ENCODE results near the gene TRPV4.
A peak's percentile ranks its signal among the peaks of the same experiment; 100 is the strongest.
"Not testable (repeated sequence)": the region's sequence is repeated elsewhere in the genome, so short reads cannot be mapped to it uniquely, and the experiment has no call there.

Gene TRPV4

GRCh38 chr12:109833307-109834189 lies at the start of gene TRPV4:
Gene TRPV4, minus strand, starts transcription at chr12:109833398. Its CDS starts 18,602 bp downstream, at chr12:109814796.
- no peak for DNase-seq (ENCODE audit: low spot score)

GRCh38 chr12:109881752-109882151 lies 48.6 kb upstream of the TRPV4 start:
- no peak for DNase-seq (ENCODE audit: low spot score)

GRCh38 chr12:109880938-109881337 lies 47.7 kb upstream of the TRPV4 start:
- no peak for DNase-seq (ENCODE audit: low spot score)

- peak; percentile 89 for DNase-seq (ENCODE audit: low spot score)
Measured at GRCh38 chr12:109880043-109880931, 47.1 kb upstream of the TRPV4 start, which contains the start of gene GLTP. Gene GLTP, minus strand, starts transcription at chr12:109880541. Its CDS starts 167 bp downstream, at chr12:109880374.

DNA sequence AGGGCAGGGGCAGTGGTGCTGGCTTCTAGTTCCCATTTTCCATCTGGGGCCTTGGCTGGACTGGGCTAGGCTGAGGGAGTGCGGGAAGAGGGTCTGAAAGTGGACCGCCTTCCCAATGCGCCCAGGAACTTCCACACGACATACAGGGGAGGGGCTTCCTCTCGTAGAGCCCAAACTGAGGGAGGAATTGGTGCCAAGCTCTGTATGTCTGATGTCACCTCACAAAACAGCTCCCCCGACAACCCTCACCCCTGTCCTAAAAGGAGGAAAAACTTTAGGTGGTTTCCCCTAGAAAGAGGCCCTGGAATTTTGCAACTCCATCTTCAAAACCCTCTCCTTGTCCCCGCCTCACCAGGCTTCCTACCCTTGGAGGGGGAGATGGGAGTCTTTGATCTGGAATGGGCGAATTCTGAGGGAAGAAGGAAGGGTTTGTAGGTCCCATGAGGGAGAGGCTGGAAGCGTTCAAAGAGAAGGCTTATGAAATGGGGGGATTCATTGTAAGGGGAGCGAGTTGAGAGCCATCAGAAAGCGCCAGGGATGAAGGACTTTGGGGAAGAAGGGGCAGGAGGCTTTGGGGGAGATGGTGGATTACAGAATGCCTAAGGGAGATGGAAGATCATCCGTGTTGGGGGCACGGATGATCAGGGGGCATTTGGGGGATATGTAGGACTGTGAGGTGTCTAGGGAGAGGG lies 46.3 kb upstream of the TRPV4 start:
- DNase-seq (ENCODE audit: low spot score): peak; percentile 58

GRCh38 chr12:109878749-109879148 lies 45.6 kb upstream of the TRPV4 start:
- DNase-seq (ENCODE audit: low spot score): no peak

DNA sequence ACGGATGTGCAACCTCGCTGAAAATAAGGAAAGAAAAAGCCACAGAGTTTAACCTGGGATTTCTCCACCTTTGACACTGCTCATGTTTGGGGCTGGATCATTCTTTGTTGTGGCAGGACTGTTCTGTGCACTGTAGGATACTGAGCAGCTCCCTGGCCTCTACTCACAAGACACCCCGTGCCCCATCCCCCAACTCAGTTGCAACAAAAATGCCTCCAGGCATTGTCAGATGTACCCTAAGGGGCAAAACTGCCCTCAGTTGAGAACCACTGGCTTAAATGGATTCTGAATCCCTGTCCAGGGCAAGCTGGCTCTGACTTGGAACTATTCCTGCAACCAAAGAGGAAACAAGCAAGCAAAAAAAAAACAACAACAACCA lies 45.0 kb upstream of the TRPV4 start:
- no peak for DNase-seq (ENCODE audit: low spot score)

DNA sequence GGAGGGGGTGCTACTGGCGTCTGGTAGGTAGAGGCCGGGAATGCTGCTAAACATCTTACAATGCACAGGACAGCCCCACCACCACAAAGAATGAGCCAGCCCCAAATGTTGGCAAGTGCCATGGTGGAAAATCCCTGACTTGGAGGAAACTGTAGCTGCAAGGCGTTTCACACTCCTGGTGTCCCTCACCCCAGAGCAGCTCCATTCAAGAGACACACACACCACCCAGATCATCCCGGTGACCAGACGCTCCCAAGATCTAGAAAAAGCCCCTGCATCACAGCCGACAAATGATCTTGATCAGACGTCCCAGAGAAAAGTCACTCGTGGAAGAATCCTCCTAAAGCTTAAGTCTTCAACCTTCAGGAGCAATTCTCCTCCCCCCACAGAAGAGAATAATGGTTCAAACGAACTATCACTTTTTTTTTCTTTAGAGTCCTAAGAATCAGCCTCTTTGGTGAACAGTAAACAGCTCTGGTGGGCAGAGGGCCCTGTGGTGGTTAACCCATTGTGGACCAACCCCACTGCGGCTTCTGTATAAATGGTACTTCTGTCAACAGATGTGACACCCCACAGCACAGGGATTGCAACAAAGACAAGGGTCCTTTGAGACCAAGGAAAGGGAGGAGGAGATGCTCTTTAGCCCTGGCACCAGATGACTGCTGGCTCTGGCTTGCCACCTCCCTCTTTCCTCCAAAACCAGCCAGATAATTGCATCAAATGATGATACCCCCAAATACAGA lies 44.5 kb upstream of the TRPV4 start:
- DNase-seq (ENCODE audit: low spot score): peak; percentile 86

GRCh38 chr12:109876406-109876805 lies 43.2 kb upstream of the TRPV4 start:
- DNase-seq (ENCODE audit: low spot score): no peak

DNA sequence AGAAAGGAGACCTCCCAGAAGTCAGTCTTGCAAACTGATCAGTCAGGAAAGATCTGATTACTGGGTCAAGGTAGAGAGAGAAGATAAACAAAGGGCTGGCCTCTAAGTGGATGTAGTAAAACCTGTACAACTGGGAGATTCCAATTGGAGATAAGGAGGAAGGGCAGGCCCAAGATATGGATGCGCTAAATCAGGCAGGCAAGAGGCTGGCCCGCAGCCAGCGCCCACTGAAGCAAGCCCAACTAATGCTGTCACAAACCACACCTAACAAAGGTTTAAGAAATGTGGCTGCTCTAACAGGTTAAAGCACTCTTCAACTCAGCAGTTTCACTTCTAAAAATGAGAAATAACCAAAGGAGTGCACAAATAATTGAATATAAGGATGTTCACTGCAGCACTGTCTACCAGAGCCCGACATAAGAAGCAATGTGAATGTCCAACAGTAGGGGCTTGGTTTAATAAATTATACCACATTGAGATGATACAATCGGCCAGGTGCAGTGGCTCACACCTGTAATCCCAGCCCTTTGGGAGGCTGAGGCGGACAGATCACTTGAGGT lies 42.5 kb upstream of the TRPV4 start:
- no peak for DNase-seq (ENCODE audit: low spot score)

- no peak for DNase-seq (ENCODE audit: low spot score)
Measured at GRCh38 chr12:109873653-109874052, 40.5 kb upstream of the TRPV4 start.

DNA sequence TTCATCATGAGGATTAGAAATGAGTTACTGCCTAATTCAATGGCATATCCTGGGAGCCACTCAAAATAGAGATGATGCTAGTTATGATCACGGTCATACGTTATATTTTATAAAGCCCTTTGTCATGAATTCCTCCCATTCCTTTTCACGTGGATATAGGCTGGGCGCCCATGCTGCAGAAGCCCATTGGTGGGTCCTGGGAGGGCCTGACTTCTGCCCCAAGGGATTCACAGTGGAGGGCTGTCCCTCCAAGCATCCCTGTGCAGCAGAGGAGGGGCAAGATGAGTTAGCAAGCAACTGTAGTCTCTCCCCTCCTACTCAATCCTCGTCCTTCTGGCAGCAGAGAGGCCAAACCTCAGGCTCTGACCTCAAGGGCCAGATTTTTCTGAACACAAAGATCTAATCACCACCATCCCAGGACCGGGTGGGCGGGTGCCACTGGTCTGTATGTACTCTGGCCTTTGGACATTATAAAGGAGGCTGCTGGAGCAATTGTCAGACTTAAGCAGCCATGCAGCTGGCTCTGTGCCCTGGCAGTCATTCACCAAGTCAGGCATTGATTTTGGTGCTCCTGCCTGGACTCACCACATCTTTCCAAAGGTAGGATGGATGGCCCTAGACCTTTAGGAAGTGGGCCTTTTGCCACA lies 38.6 kb upstream of the TRPV4 start:
- DNase-seq (ENCODE audit: low spot score): no peak

DNA sequence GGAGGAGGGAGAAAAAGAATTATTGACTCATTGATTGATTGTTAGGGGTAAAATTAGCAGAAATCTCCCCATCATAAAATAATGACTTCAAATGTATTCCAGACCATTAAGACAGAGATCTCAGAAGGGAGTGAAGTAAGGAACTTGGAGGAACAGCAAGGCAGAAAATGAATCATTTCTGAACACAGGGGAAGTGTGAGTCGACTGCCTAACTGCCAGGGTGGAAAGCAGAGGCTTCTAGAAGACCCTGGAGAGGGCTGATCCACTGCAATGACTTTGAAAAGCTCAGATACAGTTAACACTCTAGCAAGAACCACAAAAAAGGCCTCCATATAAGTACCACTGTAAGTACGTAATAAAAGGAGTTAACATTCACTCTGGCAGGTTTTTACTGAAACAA lies 37.5 kb upstream of the TRPV4 start:
- DNase-seq (ENCODE audit: low spot score): no peak

DNA sequence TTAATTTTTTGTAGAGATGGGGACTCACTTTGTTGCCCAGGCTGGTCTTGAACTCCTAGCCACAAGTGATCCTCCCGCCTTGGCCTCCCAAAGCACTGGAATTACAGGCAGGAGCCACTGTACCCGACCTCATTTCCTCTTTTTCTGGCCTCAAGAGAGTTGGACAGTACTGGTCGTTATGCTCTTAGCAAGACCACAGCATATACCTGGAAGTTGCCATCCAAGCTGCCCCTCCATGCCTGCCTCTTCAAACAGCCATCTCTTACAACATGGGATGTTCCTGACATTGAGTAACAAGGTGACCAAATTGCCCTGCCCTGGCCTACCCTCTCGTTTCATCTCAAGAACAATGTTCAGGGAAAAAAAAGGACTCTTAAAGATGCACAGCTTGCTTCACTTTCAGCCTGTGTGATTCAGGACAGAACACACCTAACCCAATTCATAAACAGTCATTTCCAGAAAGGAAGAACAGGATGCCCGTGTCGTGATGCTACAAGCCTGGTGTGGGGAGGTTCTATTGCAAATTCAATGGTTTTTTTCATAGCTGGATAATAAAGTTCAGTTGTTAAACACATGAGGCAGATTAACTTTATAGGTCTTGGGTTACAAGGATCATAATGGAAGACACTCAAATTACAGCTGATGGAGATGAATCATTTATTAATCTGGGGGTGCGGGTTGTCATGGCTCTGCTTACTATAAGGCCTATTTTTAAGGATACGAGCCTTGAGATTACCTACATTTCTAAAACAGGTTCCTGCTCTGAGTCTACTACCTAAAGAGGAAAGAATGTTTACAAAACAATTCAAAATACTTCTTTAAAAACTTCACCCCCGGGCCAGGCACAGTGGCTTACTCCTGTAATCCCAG lies 35.2 kb upstream of the TRPV4 start:
- DNase-seq (ENCODE audit: low spot score): no peak

- DNase-seq (ENCODE audit: low spot score): no peak
Measured at GRCh38 chr12:109864916-109865315, 31.7 kb upstream of the TRPV4 start.

DNA sequence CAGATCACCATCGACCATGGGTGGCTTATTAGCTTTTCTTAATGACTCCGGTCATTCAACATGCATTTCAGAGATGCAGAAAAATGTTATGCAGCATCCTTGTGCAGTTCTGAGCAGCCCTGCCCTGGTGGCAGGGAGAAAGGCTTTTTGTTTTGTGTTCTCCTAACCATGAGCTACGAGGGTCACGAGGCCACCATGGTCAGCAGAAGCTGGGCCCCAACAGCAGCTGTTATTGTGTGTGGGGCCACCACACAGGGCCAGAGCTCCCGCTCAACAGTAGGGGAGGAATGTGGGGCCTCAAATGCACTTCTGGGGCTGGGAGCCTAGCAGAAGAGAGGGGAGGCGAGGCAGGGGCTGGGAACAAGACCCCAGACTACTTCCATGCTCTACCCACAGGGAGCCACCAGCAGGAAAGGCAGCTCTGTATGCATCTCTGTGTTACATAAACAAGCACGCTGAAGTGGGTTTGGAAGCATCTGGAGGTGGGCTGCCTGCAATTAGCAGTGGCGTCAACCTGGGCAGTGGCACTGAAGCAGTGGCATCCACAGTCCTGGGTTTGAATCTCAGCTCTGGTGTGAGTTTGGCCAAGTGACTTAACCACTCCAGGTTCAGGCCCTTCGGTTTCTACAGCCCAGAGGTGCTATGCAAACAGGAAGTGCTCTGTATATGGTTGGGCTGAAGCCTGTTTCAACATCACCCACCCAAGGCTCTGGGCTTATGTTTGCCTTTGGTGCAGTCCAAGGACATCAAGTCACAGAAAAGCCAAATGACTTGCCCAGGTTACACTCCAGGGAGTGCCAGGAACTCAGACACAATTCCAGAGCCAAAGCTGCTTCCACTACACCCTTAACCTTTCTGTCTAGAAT lies 30.9 kb upstream of the TRPV4 start:
- DNase-seq (ENCODE audit: low spot score): peak; percentile 94

DNA sequence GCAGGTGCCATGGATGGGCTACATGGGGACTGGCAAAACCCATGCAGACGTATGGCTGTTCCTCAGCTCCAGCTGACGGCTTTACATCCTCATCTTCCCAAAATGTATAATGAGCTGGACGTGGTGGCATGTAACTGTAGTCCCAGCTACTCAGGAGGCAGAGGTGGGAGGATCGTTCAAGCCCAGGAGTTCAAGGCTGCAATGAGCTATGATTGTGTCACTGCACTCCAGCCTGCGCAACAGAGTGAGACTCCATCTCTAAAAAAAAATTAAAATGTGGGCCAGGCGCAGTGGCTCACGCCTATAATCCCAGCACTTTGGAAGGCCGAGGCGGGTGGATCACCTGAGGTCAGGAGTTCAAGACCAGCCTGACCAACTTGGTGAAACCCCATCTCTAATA lies 29.3 kb upstream of the TRPV4 start:
- not testable (repeated sequence) for DNase-seq (ENCODE audit: low spot score)

DNA sequence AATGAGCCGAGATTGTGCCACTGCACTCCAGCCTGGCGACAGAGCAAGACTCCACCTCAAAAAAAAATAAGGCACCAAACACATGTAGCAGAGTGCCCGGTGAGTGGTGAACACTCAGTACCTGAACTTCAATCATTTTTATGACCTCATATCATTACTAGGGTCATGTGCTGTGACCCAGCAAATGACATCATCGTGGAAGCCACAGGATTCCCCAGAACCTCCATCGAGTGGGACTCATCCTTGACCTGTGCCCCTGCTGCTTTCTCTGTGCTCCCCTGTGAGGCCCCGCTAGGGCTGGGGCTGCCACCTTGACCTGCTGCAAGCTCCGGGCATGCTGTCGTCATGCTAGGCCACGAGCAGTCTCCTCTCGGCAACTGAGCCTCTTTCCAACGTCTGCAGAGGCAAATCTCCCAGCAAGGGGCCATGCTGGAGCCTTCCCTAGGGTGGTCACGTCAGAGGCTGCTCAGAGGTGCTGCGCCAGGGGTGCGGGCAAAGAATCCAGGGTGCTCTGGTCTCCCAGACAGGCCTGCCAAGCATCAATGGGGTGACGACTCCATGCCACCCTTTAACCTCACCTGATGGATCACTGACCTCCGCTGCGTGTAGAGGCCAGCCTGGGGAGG lies 28.6 kb upstream of the TRPV4 start:
- no peak for DNase-seq (ENCODE audit: low spot score)
